ENCODE data around the gene DCC. TPM values are rescaled to one million over a fixed set of nuclear protein-coding genes. Genes with fewer than 3 reads are reported as not detected.

The DCC gene
- polyA plus RNA-seq, 1 experiment, result 0.15 TPM

GRCh38 chr18:52344881-52345280 is 4.9 kb downstream of the DCC start:
- ChIA-PET CTCF (no interaction called here), POLR2A (no interaction called here)
- no peak overlapping the region for H3K4me3 ChIP-seq (ENCODE audit: low read depth, low read length)
- TF ChIP-seq CTCF (IDR thresholded peaks at IDR 0.05; ENCODE audit: insufficient read depth, low read depth, low read length), result no peak
- H3K36me3 ChIP-seq (ENCODE audit: control insufficient read depth, insufficient read depth, low read length), result no peaks in the 10 kb centered on the region
- DNase-seq (ENCODE audit: low read depth), result no peak
- no peaks in the 10 kb centered on the region for H3K27me3 ChIP-seq (ENCODE audit: control insufficient read depth, insufficient read depth, low read length)

DNA sequence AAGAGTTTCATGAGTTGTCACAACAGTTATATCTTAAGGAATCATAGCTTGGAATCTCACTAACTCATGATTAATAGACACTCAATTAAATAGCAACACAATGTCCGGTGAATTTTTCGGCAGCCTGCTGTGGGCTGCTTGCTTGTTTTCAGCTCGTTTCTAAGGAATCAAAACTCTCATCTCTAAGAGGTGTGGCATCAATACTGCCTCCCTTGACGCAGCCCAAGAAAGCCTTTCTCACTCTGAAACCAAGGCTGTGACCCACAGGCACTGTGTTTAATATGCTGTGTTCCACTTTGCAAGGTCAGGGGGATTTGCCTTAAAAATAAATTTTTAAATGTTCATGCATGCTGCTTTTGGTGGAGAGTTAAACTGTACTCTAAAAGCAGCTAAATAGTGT is 5.4 kb downstream of the DCC start:
- H3K4me3 ChIP-seq (ENCODE audit: low read depth, low read length), result no peak overlapping the region
- CTCF ChIA-PET, result no interaction called here
- no peaks in the 10 kb centered on the region for H3K27me3 ChIP-seq (ENCODE audit: control insufficient read depth, insufficient read depth, low read length)
- no peak for TF ChIP-seq CTCF (IDR thresholded peaks at IDR 0.05; ENCODE audit: insufficient read depth, low read depth, low read length)
- POLR2A ChIA-PET, result no interaction called here
- DNase-seq (ENCODE audit: low read depth), result no peak
- no peaks in the 10 kb centered on the region for H3K36me3 ChIP-seq (ENCODE audit: control insufficient read depth, insufficient read depth, low read length)

DNA sequence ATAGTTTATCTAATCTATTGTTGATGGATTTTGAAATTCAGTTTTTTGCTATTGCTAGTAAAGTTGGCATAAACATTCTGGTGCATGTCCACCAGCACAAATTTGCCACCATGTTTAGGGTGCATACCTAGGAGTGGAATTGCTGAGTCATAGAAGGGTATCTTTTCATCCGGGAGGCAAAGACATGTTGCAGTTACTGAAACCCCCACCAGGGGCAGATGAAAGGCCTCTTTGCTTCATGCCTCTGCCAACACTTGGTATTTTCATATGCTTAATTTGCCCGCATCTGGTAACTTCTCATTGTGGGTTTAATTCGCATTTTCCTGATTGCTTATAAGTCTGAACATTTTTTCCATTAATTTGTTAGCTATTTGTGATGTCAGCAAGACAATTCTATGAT is 8.2 kb downstream of the DCC start:
- CTCF ChIA-PET, result no interaction called here
- POLR2A ChIA-PET, result no interaction called here
- Histone ChIP-seq H3K36me3 (ENCODE audit: control insufficient read depth, insufficient read depth, low read length) (no peaks in the 10 kb centered on the region), H3K27me3 (ENCODE audit: control insufficient read depth, insufficient read depth, low read length) (no peaks in the 10 kb centered on the region), H3K4me3 (ENCODE audit: low read depth, low read length) (no peak overlapping the region)
- TF ChIP-seq CTCF (IDR thresholded peaks at IDR 0.05; ENCODE audit: insufficient read depth, low read depth, low read length), result 0 out of 2 replicates have a peak, but pooled peaks have one; percentile 21
- no peak for DNase-seq (ENCODE audit: low read depth)

DNA sequence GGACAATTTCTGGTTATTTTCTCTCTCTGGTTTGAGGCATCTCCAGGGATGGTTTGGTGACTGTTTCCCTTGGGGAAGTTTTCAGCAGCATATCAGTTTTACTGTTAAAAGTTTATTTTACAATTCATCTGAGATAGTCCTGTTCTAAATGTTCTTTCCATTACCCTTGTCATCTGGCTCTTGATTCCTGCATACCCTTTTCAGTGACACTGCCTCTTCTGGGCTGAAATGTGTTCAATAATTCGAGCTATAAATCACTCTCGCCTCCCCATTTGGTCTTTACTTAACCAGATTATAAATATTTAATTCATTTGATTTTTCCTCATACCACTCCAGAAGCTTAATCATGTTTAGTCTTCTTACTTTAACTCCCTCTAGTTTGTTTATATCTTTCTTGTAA is 9.5 kb downstream of the DCC start:
- no peak for TF ChIP-seq CTCF (IDR thresholded peaks at IDR 0.05; ENCODE audit: insufficient read depth, low read depth, low read length)
- ChIA-PET CTCF (interaction anchor here (0.6 kb wide), 1 partner anchor 1973 kb away, joined by 3 read pairs; no protein-coding TSS in a partner anchor), POLR2A (no interaction called here)
- Histone ChIP-seq H3K4me3 (ENCODE audit: low read depth, low read length) (no peak overlapping the region), H3K27me3 (ENCODE audit: control insufficient read depth, insufficient read depth, low read length) (no peaks in the 10 kb centered on the region), H3K36me3 (ENCODE audit: control insufficient read depth, insufficient read depth, low read length) (no peaks in the 10 kb centered on the region)
- DNase-seq (ENCODE audit: low read depth), result no peak

- ChIA-PET POLR2A (no interaction called here), CTCF (interaction anchor here (1.5 kb wide), 1 partner anchor 16 kb away, joined by 5 read pairs; no protein-coding TSS in a partner anchor)
- no peak for TF ChIP-seq CTCF (IDR thresholded peaks at IDR 0.05; ENCODE audit: insufficient read depth, low read depth, low read length)
- Histone ChIP-seq H3K27me3 (ENCODE audit: control insufficient read depth, insufficient read depth, low read length) (no peaks in the 10 kb centered on the region), H3K36me3 (ENCODE audit: control insufficient read depth, insufficient read depth, low read length) (no peaks in the 10 kb centered on the region), H3K4me3 (ENCODE audit: low read depth, low read length) (no peak overlapping the region)
- DNase-seq (ENCODE audit: low read depth), result no peak
Measured at GRCh38 chr18:52352920-52353319, 12.9 kb downstream of the DCC start.
